ENCODE measurements around the gene ZNF81. TPM values are rescaled to one million over a fixed set of nuclear protein-coding genes. Genes with fewer than 3 reads are reported as not detected.
"Not testable (repeated sequence)": the region's sequence is repeated elsewhere in the genome, so short reads cannot be mapped to it uniquely, and the experiment has no call there.

Gene ZNF81
- total RNA-seq, 2 donors from 2014 or later: 4.2 to 6.9 TPM

DNA sequence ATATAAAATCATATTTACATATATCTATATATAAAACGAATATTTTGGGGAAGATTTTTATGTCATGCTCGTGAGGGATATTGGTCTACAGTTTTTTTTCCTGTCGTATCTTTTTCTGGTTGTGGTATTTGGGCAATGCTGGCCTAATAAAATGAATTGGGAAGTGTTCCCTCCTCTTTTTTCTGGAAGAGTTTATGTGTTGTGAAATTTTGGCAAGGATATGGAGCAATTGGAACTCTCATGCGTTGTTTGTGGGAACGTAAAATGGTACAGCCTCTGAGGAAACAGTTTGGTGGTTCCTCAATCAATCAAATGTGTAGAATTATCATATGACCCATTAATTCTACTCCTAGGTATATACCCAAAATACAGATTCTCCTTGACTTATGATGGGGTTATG is 97.2 kb downstream of the ZNF81 start:
- TF ChIP-seq, protein P1, sequence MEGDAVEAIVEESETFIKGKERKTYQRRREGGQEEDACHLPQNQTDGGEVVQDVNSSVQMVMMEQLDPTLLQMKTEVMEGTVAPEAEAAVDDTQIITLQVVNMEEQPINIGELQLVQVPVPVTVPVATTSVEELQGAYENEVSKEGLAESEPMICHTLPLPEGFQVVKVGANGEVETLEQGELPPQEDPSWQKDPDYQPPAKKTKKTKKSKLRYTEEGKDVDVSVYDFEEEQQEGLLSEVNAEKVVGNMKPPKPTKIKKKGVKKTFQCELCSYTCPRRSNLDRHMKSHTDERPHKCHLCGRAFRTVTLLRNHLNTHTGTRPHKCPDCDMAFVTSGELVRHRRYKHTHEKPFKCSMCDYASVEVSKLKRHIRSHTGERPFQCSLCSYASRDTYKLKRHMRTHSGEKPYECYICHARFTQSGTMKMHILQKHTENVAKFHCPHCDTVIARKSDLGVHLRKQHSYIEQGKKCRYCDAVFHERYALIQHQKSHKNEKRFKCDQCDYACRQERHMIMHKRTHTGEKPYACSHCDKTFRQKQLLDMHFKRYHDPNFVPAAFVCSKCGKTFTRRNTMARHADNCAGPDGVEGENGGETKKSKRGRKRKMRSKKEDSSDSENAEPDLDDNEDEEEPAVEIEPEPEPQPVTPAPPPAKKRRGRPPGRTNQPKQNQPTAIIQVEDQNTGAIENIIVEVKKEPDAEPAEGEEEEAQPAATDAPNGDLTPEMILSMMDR (IDR thresholded peaks at IDR 0.05): no peak
- TF ChIP-seq POLR2A (IDR thresholded peaks at IDR 0.05): no peak
- Histone ChIP-seq H3K36me3 (replicated peaks in 1 of 2; ENCODE audit: insufficient read depth in 1 of 2, low read depth in 2 of 2) (no peaks in the 10 kb centered on the region), H3K27ac (no peak overlapping the region), H3K4me3 (no peak overlapping the region), H3K4me1 (no peaks in the 10 kb centered on the region), H3K27me3 (no peaks in the 10 kb centered on the region), H3K9me3 (no peaks in the 10 kb centered on the region)
- ATAC-seq (no peak), DNase-seq (no peak)
- intact Hi-C loops (cut with DNase I): no loop called here
- WGBS, 2 donors: 61 to 81% methylated on average over 5 of the region's 5 CpGs

DNA sequence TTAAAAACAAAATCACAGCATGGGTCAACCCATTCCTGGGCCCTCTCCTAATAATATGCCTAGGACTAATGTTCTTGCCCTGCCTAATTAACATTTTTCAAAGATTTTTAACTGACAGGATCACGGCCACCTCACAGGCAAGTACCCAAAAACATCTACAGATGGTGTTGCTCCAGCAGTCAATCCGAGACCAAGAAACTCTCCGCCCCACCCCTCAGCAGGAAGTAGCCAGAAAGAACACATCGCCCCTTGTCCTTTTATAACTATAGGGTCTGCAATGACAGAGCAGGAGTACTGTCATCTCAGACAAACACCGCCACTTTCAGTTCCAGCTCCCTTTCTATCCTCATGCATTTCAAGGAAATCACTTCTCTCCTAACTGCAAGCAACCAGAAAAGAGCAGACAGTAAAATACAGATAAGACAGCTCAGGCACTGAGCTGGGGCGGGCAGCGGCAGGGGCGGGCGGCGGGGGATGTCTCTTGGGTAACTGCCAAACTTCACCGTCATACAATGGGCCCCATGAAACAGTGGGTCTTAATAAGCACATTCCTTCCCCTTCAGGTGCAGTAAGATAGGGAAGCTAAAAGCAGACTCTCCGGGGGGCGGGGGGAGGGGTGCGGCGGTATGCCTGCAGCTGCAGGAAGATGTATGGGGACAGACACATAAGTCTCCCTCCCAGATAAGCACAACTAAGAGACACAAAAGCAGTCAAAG is 99.7 kb downstream of the ZNF81 start:
- Histone ChIP-seq H3K36me3 (replicated peaks in 1 of 2; ENCODE audit: insufficient read depth in 1 of 2, low read depth in 2 of 2) (no peaks in the 10 kb centered on the region), H3K4me1 (no peaks in the 10 kb centered on the region), H3K4me3 (no peak overlapping the region), H3K9me3 (no peaks in the 10 kb centered on the region), H3K27ac (peak overlapping the region in 1 of 4 donors; percentile 18), H3K27me3 (no peaks in the 10 kb centered on the region)
- TF ChIP-seq, protein P1 (IDR thresholded peaks at IDR 0.05): no peak
- 31 to 53% methylated on average over 4 to 15 of the region's 15 CpGs for WGBS, 2 donors
- ATAC-seq (no peak), DNase-seq (no peak)
- intact Hi-C loops (cut with DNase I): no loop called here

DNA sequence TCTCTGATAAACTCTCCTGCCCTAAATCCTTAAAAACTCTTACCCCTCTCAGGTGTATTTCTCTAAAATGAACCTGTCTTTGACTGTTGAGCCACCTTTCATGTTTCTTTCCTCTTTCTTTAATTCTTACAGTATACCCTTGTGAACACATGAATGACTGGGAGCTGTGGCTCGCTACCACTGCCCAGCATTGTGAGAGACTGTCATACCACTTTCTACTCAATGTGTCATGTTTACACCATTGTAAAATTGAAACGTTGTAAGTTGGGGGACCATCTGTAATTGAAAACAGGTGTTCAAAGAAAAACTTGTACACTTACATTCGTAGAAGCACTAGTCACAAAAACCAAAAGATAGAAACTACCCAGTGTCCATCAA is 100.2 kb downstream of the ZNF81 start:
- Histone ChIP-seq H3K27me3 (no peaks in the 10 kb centered on the region), H3K4me1 (no peaks in the 10 kb centered on the region), H3K36me3 (replicated peaks in 1 of 2; ENCODE audit: insufficient read depth in 1 of 2, low read depth in 2 of 2) (no peaks in the 10 kb centered on the region), H3K9me3 (no peaks in the 10 kb centered on the region), H3K27ac (no peak overlapping the region), H3K4me3 (no peak overlapping the region)
- DNase-seq (no peak), ATAC-seq (no peak)
- WGBS, 2 donors: 62 to 72% methylated on average over 3 of the region's 3 CpGs
- intact Hi-C loops (cut with DNase I): no loop called here
- no peak for TF ChIP-seq POLR2A (IDR thresholded peaks at IDR 0.05)
- TF ChIP-seq, protein P1 (IDR thresholded peaks at IDR 0.05): no peak

DNA sequence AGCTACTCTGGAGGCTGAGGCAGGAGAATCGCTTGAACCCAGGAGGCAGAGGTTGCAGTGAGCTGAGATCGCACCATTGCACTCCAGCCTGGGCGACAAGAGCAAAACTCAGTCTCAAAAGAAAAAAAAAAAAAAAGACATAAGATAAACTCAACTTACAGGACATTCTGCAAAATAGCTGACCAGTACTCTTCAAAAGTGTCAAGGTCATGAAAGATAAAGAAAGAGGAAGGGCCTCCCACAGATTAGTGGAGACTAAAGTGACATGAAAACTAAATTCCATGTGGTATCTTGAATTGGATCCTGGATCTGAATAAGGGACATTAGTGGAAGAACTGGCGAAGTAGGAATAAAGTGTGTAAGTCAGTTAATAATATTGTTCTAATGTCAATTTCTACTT is 103.7 kb downstream of the ZNF81 start:
- Histone ChIP-seq H3K4me3 (no peak overlapping the region), H3K4me1 (no peaks in the 10 kb centered on the region), H3K27ac (no peak overlapping the region), H3K9me3 (no peaks in the 10 kb centered on the region), H3K36me3 (replicated peaks in 1 of 2; ENCODE audit: insufficient read depth in 1 of 2, low read depth in 2 of 2) (no peaks in the 10 kb centered on the region), H3K27me3 (no peaks in the 10 kb centered on the region)
- no peak for DNase-seq
- intact Hi-C loops (cut with DNase I): no loop called here
- TF ChIP-seq, protein P1 (IDR thresholded peaks at IDR 0.05): no peak
- no peak for TF ChIP-seq POLR2A (IDR thresholded peaks at IDR 0.05)
- WGBS, 2 donors: 89 to 92% methylated on average over 3 to 4 of the region's 4 CpGs
- ATAC-seq: no peak

DNA sequence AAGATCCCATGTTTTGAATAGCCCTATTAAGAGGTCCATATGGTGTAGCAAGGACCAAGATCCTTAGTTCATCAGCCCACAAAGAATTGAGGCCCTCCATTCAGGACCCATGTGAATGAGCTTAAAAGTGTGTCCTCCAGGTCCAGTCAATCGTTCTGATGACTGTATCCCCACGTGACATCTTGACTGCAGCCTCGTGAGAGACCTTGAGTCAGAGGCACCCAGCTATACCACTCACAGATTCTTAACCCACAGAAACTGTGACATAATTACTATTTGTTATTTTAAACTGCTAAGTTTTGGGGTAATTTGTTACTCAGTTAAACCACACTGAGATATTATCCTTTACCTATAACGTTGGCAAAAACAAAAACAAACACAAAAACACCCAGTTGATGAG is 104.7 kb downstream of the ZNF81 start:
- intact Hi-C loops (cut with DNase I): no loop called here
- DNase-seq (no peak), ATAC-seq (no peak)
- no peak overlapping the region for H3K27ac ChIP-seq
- H3K4me3 ChIP-seq: no peak overlapping the region
- 63 to 64% methylated on average over 4 of the region's 4 CpGs for WGBS, 2 donors
- no peaks in the 10 kb centered on the region for H3K9me3 ChIP-seq
- no peaks in the 10 kb centered on the region for H3K36me3 ChIP-seq (replicated peaks in 1 of 2; ENCODE audit: insufficient read depth in 1 of 2, low read depth in 2 of 2)
- no peaks in the 10 kb centered on the region for H3K27me3 ChIP-seq
- H3K4me1 ChIP-seq: no peaks in the 10 kb centered on the region
- TF ChIP-seq, protein P1 (IDR thresholded peaks at IDR 0.05): no peak
- TF ChIP-seq POLR2A (IDR thresholded peaks at IDR 0.05): no peak

DNA sequence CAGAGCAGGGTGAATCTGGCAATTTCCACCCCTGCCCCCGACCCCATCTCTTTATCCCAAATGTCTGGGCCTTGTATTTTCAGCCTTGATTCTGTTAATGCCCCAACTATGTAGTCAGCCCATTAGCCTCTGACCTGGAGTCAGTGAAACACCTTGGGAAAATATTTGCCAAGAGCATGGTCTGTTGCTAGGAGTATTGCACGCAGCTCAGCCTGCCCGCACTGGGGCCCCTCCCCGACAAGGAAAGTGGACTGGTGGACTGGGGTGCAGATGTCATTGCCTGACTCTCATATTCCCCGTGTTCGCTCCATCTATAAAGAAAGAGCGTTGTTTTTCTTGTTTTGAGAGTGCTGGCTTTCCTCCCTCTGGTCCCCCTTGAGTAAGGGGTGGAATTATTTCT is 118.6 kb downstream of the ZNF81 start:
- intact Hi-C loops (cut with DNase I); H3K9me3 ChIP-seq; H3K4me1 ChIP-seq; DNase-seq; H3K27me3 ChIP-seq; ATAC-seq; H3K27ac ChIP-seq; H3K4me3 ChIP-seq; H3K36me3 ChIP-seq (replicated peaks in 1 of 2; ENCODE audit: insufficient read depth in 1 of 2, low read depth in 2 of 2): not testable (repeated sequence)
- 63 to 90% methylated on average over 2 to 4 of the region's 7 CpGs for WGBS, 2 donors
